Stomach (tissue), 9 donors: ENCODE data around the gene ZNF582. TPM values are rescaled to one million over a fixed set of nuclear protein-coding genes. Genes with fewer than 3 reads are reported as not detected.

Experiments
- DNase-seq, 2 donors: peaks; one replicate each; pipeline versions ENCODE4 v3.0.0 to v3.0.0-alpha.2; 2013 to 2019
- H3K27ac ChIP-seq, 5 donors: fragments of 200-600 bp in 4 of 5; sonication (generic) in 4 of 5; one replicate each; pipeline ENCODE4 v1.5.1; 2013 to 2019; ENCODE audit warnings: mild to moderate bottlenecking in 1 of 5, moderate library complexity in 1 of 5
- H3K27me3 ChIP-seq, 3 donors: fragments of 200-600 bp; sonication (generic); one replicate each; pipeline ENCODE4 v1.5.1; 2017 to 2019; ENCODE audit warnings: mixed run types in 1 of 3
- H3K36me3 ChIP-seq, 4 donors: fragments of 200-600 bp; sonication (generic); 1 replicate in 3 of 4; 2 replicates in 1 of 4; pipeline ENCODE4 v1.5.1; 2016 to 2019
- H3K4me1 ChIP-seq, 4 donors: fragments of 200-600 bp; sonication (generic); one replicate each; pipeline ENCODE4 v1.5.1; 2016 to 2019
- H3K4me3 ChIP-seq, 4 donors: fragments of 200-600 bp; sonication (generic) in 3 of 4; one replicate each; pipeline ENCODE4 v1.5.1; 2016 to 2019; ENCODE audit warnings: mild to moderate bottlenecking in 1 of 4
- H3K9me3 ChIP-seq, 4 donors: fragments of 200-600 bp; sonication (generic); one replicate each; pipeline ENCODE4 v1.5.1; 2016 to 2019
- CTCF ChIP-seq, 7 experiments: fragments of 450-650 bp in 4 of 7; fragments of 200-600 bp in 3 of 7; sonication (generic) in 3 of 7; IDR thresholded peaks; one replicate each; pipeline ENCODE4 v1.5.1; 2016 to 2019; ENCODE audit warnings: antibody characterized with exemption in 7 of 7, control low read depth in 2 of 7, mild to moderate bottlenecking in 1 of 7
- EP300 ChIP-seq: sonication (generic); formaldehyde crosslinking; IDR thresholded peaks from one replicate; pipeline ENCODE4 v1.6.1; 2017; ENCODE audit warnings: antibody characterized with exemption
- POLR2A ChIP-seq, 4 donors: fragments of 450-650 bp; IDR thresholded peaks; one replicate each; pipeline ENCODE4 v1.6.1; 2016; ENCODE audit warnings: antibody characterized with exemption in 4 of 4, control low read depth in 2 of 4, mild to moderate bottlenecking in 1 of 4, moderate library complexity in 1 of 4
- POLR2AphosphoS5 ChIP-seq, 3 donors: sonication (generic); formaldehyde crosslinking; IDR thresholded peaks; one replicate each; pipeline ENCODE4 v1.6.1; 2016; ENCODE audit warnings: antibody characterized with exemption in 3 of 3
- WGBS, 5 donors: extraction: QIAGEN DNeasy Blood & Tissue Kit in 3 of 5; methylation state at CpG; one replicate each; pipeline versions ENCODE4 v1.1.5 to v1.1.7; 2013 to 2018; 5-methylcytosine and 5-hydroxymethylcytosine counted together
- intact Hi-C: fragments of 100-400 bp; cut with DNase I; formaldehyde crosslinking; loops from one replicate; pipeline ENCODE4 v1.15.1; 2023; ENCODE audit warnings: low total_unique reads
- polyA plus RNA-seq, 3 donors: library from polyadenylated mRNA; stranded (reverse); fragments of 200-250 nt; gene quantifications; one replicate each; pipeline ENCODE4 v1.2.3, GENCODE V29; 2013
- total RNA-seq, 5 donors: library from RNA; depleted of rRNA; stranded (reverse); fragments of >200 nt; gene quantifications; one replicate each; pipeline versions ENCODE4 v1.1.0 to v1.2.3, GENCODE V29; 2014 to 2016
- donor health status: healthy with polysubstance abuse.
- donor health status: Bipolar disorder and iron deficiency.
- donor health status: healthy.

Gene ZNF582
- total and polyA plus RNA-seq, 8 donors: 1.2 to 4.2 (median 2.5) TPM; not detected in 3

DNA sequence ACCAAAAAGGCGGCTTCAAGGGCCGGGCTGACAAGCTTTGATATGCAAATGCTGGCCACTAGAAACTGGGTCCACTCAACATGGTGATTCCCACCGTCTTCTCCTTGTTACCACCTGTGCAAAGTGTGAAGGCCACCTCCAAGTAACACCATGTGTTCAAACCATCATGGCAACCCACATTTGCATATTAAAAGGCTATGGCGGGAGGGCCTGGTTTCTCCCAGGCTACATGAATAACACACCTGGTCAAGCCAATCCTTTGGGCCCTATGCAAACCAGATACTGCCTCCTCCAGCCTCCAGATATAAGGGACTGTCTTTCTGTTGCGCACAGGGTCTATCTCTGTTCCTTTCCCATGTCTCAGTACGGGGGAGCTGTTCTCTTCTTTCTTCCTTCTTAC is 42.1 kb downstream of the ZNF582 start:
- H3K9me3 ChIP-seq: no peaks in the 10 kb centered on the region
- no peaks in the 10 kb centered on the region for H3K36me3 ChIP-seq
- H3K4me1 ChIP-seq: no peaks in the 10 kb centered on the region
- DNase-seq: no peak
- TF ChIP-seq POLR2A (IDR thresholded peaks at IDR 0.05) (no peak), EP300 (no peak), CTCF (IDR thresholded peaks at IDR 0.05) (no peak), POLR2AphosphoS5 (IDR thresholded peaks at IDR 0.05) (no peak)
- H3K4me3 ChIP-seq: no peak overlapping the region
- no peaks in the 10 kb centered on the region for H3K27me3 ChIP-seq
- 73 to 76% (median 74%) methylated on average over 6 of the region's 6 CpGs for WGBS, 5 donors
- H3K27ac ChIP-seq: no peak overlapping the region
- intact Hi-C loops: no loop called here

GRCh38 chr19:56350416-56351045 is 42.8 kb downstream of the ZNF582 start:
- peak; percentile 39 to 80 for DNase-seq

DNA sequence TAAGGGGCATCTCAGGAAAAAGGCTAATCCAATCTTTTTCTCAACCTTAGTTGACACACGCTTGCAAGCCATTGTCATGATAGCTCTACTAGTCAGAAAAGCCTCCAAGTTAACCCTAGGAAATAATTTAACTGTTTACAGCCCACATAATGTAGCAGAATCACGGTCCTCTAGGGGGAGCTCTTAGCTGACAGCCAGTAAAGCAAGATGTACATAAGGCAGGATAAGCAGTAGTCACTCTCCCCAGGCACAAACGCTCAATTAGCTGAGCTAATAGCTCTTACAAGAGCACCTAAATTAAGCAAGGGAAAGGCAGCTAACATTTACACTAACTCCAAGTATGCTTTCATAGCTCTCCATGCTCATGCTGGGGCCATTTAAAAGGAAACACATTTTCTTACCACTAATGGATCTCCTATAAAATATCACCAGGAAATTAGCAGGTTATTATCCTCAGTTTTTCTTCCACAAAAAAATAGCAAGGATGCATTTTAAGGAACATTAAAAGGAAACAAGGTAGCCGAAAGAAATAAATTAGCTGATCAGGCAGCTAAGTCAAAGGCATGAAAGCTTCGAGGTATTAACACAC is 45.0 kb downstream of the ZNF582 start:
- intact Hi-C loops: loop anchor here (10.0 kb wide), 1 partner anchor 284 kb away; no protein-coding TSS in a partner anchor
- Histone ChIP-seq H3K27me3 (no peaks in the 10 kb centered on the region), H3K4me3 (no peak overlapping the region), H3K4me1 (no peaks in the 10 kb centered on the region), H3K27ac (no peak overlapping the region), H3K9me3 (no peaks in the 10 kb centered on the region), H3K36me3 (no peaks in the 10 kb centered on the region)
- DNase-seq: no peak
- WGBS, 5 donors: 57 to 66% (median 59%) methylated on average over 5 of the region's 5 CpGs
- no peak for TF ChIP-seq EP300
- no peak for TF ChIP-seq POLR2AphosphoS5 (IDR thresholded peaks at IDR 0.05)
- no peak for TF ChIP-seq POLR2A (IDR thresholded peaks at IDR 0.05)
- no peak for TF ChIP-seq CTCF (IDR thresholded peaks at IDR 0.05)

More at GRCh38 chr19:56350416-56351045, 42.8 kb downstream of the ZNF582 start:
- no peaks in the 10 kb centered on the region for H3K4me1 ChIP-seq
- no peaks in the 10 kb centered on the region for H3K27me3 ChIP-seq
- TF ChIP-seq CTCF (IDR thresholded peaks at IDR 0.05): peak in 5 of 7 experiments; percentile 46 to 85 (median 83)
- no peak for TF ChIP-seq EP300
- WGBS, 5 donors: 13 to 27% (median 20%) methylated on average over 8 of the region's 8 CpGs
- no peak overlapping the region for H3K27ac ChIP-seq
- intact Hi-C loops: no loop called here
- H3K4me3 ChIP-seq: no peak overlapping the region
- no peaks in the 10 kb centered on the region for H3K9me3 ChIP-seq
- no peaks in the 10 kb centered on the region for H3K36me3 ChIP-seq

DNA sequence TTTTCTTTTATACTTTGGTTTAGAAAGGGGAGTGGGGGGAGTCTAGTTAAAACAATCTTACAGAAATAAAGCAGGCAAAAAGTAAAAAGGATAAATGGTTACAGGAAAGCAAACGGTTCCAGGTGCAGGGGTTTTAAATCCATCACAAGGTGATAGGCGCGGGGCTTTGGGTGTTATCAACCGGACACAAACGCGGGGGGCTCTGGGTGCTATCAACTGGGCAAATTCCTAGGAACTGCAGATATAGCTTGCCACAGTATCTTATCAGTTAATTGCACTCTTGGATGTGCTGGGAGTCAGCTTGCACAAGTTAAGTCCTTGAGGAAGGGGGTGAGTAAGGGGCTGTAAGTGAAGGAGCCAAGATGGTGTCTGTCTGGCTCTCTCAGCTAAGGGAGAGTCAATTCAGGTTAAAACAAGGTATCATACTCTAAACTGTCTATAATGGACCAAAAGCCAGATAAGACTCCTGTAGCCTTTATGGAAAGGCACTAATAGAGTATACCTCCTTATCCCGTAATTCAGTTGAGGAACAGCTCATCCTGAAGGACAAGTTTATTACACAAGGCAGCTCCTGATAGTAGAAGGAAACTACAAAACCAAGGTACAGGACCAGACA is 46.1 kb downstream of the ZNF582 start:
- DNase-seq: no peak
- H3K27me3 ChIP-seq: no peaks in the 10 kb centered on the region
- TF ChIP-seq CTCF (IDR thresholded peaks at IDR 0.05) (no peak), EP300 (no peak), POLR2A (IDR thresholded peaks at IDR 0.05) (no peak)
- H3K4me3 ChIP-seq: no peak overlapping the region
- intact Hi-C loops: loop anchor here (10.0 kb wide), 1 partner anchor 282 kb away; no protein-coding TSS in a partner anchor
- WGBS, 5 donors: 39 to 57% (median 46%) methylated on average over 7 of the region's 7 CpGs
- no peak overlapping the region for H3K27ac ChIP-seq
- H3K9me3 ChIP-seq: no peaks in the 10 kb centered on the region
- H3K4me1 ChIP-seq: no peaks in the 10 kb centered on the region
- H3K36me3 ChIP-seq: no peaks in the 10 kb centered on the region
